MV-4-11 (cell line): ENCODE results near the gene ZNF683.
"Not testable (repeated sequence)": the region's sequence is repeated elsewhere in the genome, so short reads cannot be mapped to it uniquely, and the experiment has no call there.

Source experiments
- DNase-seq: peaks from one replicate; lab custom pipeline; 2025; lab: John Stamatoyannopoulos, UW

The ZNF683 gene

DNA sequence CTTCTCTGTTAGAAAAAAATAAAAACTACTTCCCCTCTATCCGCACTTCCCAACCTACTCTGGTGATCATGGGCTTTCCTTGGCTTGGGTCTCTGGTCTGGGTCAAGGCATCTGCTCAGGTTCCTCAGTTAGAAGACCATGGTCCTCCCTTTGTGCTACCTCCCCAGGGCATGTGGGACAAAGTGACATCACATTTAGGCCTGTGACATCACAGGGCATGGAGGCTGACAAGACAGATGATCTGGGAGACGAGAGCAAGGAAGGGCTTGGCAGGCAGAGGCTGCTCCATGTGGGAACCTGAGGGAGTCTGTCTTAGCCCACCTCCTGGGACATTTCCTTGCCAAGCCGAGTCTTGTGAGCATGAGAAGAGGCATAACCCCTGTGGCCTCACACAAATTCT, at the start of gene ZNF683:
Gene ZNF683 (minus strand): TSS at position 140 of the 400 bp plus-strand sequence. CDS start 4,179 bp downstream, outside the sequence.
- not testable (repeated sequence) for DNase-seq

DNA sequence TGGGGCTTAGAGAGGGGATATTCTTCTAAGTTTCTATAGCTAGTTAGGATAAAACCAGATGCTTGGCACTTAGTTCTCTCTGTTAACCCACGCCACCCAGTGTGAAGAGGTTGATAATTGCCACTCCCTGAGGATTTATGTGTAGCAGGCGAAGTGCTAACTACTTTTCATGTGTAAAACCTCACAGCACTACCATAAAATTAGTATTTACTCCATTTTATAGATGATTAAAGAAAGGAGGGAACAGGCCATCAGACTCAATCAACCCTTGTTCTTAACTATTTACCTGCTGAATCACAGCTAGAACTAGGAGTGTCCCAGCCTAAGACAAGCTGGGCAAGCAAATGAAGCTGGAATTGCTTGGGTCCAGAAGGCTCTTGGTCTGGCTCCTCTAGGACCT, 46.9 kb upstream of the ZNF683 start:
- no peak for DNase-seq

DNA sequence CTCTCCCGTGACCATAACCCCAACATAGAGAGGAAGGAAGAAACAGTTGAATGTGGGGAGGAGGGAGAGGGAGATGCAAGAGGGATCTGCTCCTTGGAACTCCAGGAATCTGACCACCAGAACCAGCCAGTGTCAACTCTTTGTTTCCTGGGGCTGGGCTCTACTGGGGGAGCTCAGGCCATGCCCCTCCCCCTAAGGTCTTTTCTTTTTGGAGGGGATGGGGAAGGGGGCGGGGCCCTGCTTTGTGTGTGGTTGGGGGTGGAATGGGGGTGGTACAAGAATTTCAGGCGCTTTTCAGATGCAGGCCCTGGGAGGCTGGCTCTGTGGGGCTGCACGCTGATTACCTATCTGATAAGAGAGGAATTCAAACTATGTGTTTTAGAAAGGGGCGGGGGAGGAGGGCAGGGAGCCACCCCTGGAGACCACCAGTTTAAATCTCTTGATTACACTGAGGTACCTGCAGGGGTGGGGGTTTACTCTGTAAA, 46.4 kb upstream of the ZNF683 start:
- no peak for DNase-seq

DNA sequence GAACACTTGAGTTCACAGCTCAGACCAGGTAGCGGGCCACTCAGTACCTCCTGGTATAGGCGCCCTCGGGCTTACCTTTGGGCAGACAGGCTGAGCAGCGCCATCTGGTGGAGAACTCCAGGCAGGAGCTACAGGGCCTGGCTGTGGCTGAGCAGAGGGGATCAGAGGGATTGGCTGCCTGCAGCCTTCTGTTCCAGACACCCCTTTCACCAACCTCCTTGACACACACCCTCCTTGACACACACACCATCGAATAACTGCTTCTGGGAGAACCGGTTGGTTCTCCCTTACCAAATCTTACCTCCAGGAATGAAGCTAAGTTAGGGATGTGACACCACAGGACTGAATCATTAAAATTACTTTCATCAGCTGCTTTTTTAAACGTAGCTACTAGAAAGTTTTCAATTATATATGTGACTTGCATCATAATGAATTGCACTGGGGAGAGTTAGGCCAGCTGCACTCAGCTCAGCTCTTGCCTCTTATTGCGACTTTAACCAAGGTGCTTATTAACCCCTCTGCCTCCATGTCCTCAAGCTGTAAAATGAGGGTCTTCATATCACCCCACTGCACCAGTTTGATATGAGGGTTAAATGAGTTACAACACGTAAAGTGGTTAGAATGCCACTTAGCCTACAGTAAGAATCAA, 44.7 kb upstream of the ZNF683 start:
- peak; percentile 32 for DNase-seq

DNA sequence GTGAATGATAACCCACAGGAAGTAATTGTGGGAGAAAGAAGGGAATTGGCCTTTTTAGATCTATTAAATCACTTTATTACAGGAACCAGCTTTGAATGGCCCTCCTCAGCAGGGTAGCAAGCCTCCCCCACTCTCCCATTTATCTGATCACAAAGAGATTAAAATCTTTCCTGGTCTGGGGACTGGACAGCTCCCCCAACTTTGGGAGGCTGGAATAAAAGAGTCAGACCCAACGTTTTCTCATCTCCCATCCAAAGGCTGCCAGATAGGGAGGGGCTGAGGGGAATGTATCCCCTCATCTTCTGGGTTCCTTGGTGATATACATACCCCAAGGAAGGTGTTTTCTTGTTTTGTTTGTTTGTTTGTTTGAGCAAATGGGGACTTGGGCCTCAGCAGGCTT, 40.5 kb upstream of the ZNF683 start:
- no peak for DNase-seq

DNA sequence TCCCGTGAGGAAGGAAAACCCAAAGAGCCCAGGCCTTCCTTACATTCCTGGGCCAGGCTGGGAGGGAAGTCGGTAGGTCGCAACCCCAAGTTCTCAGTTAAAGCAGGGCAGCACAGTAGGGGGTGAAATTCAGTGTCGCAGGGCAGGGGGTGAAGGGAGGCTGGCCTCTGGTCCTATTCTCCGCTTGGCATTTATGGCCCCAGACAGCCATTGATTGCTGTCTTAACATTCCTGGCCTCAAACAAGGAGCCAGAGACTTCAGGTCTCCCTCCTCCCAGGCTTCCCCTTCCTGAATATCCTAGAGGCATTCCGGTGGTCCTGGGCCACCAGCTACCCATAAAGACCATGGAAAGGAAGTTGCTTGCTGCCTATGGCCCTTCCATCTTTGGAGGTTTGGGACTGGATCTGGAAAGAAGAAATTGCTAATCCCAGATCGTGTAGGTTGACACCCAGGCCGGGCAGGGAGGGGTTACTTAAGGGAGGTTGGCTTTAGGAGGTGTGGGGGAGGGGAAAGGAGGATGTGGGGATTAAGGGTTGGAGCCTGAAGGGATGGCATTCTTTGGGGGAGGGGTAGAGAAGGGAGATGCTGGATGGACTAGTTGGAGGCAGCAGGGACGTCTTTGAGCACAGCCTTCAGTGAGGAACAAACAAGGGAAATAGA, 39.8 kb upstream of the ZNF683 start:
- no peak for DNase-seq

DNA sequence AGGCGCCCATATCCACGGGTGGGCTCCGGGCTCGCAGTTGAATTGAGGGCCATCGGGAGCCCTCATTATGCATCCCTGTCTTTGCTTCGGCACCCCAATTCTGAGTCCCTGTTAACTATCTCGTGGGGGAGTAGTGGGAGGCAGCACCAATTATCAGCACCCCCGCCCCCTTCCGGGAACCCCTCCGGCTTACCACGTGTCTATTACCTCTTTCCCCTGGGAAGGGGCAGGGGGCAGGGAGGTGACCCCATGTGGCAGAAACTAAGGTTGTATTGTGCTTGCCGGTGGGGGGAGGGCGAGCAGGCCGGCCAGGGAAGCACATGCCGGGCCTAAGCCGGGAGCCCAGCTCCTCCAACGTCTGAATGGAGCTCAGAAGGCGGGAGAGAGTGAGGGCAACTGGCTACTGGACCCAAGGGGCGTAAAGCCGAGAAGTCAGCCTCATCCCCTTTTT, 39.1 kb upstream of the ZNF683 start:
- DNase-seq: no peak

DNA sequence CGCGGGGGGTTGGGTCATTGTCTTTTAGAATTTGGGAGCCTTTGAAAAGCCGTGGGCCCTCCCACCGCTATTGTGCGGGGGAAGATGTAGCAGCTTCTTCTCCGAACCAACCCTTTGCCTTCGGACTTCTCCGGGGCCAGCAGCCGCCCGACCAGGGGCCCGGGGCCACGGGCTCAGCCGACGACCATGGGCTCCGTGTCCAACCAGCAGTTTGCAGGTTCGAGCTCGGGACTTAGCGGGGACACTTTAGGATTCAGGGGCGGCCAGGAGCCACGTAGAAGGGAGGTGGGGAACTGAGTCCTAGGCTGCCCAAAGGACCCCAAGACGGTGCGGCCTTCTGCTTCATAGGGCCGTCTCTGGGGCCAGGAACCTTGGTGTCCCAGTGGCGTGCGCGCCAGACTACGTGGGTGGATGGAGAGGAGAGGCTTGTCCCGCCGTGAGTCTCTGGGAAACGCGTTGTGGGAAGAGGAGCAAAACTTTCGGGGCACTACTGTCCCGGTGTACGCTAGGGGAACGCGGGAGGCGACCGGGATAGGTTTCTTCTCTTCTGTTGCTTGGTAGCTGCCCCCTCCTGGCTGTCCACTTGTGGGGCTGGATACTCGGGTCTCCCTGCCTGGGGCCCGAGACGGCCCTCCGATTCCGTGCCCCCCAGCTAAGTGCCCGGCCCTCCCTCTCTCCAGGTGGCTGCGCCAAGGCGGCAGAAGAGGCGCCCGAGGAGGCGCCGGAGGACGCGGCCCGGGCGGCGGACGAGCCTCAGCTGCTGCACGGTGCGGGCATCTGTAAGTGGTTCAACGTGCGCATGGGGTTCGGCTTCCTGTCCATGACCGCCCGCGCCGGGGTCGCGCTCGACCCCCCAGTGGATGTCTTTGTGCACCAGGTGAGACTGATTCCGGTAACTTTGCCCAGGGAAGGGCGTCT, 38.4 kb upstream of the ZNF683 start, which contains the start of gene LIN28A:
Gene LIN28A (plus strand): TSS at position 112 of the 918 bp plus-strand sequence. CDS start 75 bp downstream, at position 187.
- DNase-seq: no peak

DNA sequence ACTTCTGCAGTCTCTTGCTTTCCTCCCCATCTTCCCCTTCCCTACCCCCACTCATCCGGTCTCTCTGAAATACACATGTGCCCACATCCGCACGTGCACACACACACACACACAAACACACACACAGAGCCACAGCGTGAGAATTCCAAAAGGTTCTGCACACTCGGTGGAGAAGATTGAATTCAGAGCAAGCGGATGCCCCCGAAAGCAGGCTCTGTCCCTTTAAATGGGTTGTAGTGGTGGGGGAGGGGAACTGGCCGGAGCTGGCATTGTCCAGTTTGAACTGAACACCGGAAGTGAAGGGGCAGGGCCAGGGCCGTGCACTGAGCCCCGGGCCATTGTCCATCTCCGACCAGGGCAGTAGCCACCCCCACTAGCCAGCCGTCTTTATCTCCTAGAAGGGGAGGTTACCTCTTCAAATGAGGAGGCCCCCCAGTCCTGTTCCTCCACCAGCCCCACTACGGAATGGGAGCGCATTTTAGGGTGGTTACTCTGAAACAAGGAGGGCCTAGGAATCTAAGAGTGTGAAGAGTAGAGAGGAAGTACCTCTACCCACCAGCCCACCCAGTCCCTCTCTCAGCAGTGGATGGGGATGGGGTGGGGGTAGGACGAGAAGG, 36.7 kb upstream of the ZNF683 start:
- DNase-seq: peak; percentile 18

DNA sequence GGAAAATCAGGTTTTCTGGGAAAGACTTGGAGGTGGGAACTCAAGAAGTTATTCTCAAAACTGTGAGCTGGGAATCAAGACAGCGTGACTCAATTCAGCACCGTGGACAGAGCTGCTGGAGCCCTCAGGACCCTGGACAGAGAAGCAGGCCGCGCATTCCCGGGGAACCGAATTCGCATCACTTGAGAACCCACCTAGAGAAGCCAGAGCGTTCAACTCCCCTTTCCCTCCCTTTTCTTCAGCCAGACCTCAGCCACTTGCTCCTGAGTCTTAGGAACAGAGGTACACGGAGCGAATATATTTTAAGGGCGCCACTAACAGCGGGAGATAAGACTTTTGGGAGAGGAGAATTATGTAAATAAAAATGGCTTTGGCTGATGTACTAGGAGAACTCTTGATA, 36.1 kb upstream of the ZNF683 start:
- DNase-seq: peak; percentile 51

DNA sequence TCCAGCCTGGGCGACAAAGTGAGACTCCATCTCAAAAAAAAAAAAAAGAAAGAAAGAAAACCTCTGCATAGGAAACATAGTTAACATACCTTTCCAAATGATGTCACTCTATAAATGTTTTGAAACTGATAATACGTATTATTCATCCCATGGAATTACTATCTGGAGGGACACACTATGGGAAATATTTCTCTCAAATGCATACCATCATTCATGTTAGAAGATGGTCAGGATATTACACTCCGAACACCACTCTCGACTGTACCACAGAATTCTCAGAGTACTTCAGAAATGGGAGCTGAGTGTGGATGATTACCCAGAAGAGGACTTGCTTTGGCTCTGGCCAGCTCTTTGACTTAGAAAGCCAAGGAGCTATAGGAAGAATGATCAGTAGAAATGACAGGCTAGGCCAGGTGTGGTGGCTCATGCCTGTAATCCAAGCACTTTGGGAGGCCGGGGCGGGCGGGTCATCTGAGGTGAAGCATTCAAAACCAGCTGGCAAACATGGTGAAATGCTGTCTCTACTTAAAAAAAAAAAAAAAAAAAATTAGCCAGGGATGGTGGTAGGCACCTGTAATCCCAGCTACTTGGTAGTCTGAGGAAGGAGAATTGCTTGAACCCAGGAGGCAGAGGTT, 32.8 kb upstream of the ZNF683 start:
- no peak for DNase-seq

DNA sequence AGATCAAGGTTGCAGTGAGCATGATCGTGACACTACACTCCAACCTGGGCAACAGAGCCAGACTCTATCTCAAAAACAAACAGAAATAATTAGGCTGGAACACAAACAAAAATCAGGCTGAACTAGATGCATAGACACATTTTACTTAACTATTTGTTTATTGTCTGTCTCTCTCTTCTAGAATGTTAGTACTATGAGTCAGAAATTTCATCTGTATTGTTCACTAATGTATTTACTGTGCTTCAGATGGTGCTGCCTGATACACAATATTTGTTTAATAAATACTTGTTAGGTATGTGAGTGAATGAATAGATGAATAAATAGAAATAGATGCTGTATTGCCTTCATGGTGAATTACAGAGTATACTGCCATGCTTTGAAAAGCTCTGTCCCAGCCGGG, 32.1 kb upstream of the ZNF683 start:
- DNase-seq: no peak

DNA sequence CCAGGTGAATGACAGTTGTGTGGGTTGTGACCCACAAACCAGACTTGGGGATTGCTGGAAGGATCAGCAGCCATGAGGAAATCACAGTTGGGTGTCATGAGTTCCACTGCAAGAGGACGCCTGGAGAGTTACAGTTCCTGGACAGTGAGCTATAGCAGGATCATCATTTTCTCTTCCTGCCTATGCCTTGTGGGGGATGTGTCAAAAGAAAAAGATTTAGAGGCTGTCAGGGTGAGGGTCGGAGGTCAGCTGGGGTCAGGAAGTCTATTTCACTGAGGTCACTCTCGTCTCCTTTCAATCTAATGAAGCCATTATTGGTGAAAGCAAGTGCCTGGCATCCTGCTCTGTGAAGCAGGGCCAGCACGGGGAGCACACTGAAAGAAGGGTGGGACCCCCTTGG, 31.1 kb upstream of the ZNF683 start:
- DNase-seq: no peak

DNA sequence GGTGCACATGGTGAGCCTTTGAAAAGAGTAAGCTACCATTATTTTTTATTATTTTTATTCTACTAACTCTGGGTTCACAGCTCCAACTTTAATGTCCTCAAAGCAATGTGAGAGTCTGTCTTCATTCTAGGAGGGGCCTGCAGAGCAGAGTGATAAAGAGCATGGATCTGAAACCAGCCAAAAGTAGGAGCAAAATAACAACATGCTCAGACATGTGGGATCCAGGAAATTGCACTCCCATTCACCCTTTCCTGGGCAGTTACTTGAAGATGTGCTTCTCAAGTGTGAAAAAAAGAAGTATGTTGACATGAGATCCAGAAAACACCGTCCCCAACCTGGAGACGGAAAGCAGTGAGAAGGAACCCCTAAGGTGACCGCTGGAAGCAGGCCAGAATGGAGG, 29.3 kb upstream of the ZNF683 start:
- no peak for DNase-seq

DNA sequence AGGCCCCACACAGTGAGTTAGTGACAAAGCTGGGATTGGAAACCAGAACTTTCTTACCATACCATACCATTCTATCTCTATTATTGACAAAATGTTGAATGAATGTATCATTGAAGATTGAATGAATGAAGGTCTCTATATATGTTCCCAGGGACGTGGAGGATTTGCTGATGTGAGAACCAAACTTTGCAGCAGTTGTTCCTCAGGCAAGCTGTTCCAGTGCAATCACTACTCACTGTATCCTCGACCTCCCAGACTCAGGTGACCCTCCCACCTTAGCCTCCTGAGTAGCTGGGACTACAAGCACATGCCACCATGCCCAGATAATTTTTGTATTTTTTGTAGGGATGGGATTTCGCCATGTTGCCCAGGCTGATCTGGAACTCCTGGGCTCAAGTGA, 26.5 kb upstream of the ZNF683 start:
- DNase-seq: no peak

DNA sequence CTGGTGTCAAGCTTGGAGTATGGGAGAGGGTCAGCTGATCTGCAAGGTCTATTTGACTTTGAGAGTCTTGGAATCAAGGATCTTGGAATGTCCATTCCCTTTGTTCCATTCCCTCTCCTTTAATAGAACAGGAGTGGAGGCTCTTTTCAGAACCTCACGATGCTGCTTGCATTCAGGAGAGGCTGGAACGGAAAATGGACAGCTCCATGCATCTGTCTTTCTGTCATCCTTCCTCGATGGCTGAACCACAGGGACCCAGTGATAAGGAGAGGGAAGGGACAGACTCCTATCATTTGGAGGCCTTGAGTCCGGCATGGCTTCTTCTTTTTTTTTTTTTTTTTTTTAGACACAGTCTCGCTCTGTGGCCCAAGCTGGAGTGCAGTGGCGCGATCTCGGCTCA, 23.2 kb upstream of the ZNF683 start:
- no peak for DNase-seq

DNA sequence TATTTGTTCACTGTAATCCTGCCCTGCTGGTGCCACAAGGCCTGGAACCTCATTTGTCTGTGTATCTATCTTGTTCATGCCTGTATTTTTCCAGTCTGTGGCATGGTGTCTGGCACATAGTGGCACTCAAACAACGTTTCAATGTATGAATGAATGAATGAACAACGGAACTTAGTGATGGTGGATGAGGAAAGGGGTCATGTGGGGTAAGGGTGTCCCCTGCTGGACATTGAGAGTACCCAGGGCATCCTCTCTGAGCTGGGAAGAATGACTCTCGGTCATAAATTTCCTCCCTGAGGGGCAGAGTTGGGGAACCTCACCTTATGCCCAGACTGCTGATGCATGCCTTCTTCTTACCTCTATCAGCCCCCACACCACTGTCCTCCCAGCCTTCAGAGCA, 18.9 kb upstream of the ZNF683 start:
- peak; percentile 62 for DNase-seq

DNA sequence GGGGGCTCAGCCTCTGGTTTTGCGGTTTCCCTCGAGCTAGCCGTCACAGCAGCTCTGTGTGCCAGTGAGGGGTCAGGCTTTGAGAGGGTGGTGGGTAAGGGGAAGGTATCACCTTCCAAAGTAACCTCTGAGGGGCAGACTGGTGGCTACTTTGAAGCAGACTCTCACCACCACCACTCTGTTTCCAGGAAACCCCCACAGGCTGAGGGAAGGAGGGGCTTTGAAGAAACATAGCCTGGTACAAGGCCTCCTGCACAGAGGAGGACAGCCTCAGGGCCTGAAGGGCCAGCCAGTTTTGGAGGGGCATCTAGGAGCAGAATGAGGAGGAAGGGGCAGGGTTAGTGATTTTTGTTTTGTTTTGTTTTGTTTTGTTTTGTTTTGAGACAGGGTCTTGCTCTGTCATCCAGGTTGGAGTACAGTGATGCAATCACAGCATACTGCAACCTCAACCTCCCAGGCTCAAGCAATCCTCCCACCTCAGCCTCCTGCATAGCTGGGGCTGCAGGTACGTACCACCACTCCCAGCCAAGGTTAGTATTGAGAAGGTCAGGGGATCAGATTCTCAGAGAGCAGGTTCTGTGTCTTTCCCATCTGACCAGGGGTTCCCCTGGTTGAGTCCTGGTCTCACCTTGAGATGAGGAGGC, 17.2 kb upstream of the ZNF683 start:
- no peak for DNase-seq

DNA sequence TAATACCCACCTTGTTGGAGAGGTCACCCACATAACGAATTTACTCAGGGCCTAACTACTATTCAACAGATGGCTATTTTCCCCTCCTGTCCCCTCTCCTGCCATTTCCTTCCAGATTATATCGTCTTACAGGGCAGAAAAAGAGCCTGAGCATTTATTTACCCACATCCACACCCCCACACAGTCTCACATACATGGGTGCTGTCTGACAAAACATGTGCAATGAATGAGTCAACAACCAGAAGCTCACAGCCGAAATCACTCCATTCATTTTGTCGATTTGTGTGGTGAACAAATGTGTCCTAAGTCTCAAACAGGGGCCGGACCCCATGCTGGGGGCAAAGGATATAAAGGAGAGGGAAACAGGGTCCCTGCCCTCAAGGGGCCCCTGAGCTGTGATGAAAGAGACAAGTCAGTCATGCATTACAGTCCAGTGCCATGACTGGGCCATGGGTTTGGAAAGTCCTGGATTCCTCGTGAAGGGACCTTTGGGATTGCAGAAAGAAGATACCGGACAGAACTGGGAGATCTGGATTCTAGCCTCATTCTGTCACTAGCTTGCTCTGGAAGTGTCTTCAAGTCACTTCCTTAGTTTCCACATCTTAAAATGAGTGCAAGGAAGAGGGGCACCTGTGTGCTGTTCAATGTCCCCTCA, 16.4 kb upstream of the ZNF683 start:
- DNase-seq: peak; percentile 14

DNA sequence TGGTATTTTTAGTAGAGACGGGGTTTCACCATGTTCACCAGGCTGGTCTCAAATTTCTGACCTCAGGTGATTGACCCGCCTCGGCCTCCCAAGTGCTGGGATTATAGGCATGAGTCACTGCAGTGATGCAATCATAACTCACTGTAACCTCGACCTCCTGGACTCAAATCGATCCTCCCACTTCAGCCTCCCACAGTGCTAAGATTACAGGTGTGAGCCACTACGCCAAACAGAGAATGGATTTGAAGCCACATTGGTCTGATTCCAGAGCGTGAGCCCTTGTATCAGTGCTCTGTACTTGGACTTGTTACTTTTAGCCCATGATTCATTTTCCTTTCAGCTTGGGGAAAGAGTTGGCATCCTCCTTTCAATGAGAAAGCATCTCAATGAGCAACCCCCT, 14.9 kb upstream of the ZNF683 start:
- DNase-seq: peak; percentile 61
